ENCODE results near the gene MAMDC4. TPM values are rescaled to one million over a fixed set of nuclear protein-coding genes. Genes with fewer than 3 reads are reported as not detected.
"Not testable (repeated sequence)": the region's sequence is repeated elsewhere in the genome, so short reads cannot be mapped to it uniquely, and the experiment has no call there.

The MAMDC4 gene
- total RNA-seq, 1 donor = 0.81 TPM

DNA sequence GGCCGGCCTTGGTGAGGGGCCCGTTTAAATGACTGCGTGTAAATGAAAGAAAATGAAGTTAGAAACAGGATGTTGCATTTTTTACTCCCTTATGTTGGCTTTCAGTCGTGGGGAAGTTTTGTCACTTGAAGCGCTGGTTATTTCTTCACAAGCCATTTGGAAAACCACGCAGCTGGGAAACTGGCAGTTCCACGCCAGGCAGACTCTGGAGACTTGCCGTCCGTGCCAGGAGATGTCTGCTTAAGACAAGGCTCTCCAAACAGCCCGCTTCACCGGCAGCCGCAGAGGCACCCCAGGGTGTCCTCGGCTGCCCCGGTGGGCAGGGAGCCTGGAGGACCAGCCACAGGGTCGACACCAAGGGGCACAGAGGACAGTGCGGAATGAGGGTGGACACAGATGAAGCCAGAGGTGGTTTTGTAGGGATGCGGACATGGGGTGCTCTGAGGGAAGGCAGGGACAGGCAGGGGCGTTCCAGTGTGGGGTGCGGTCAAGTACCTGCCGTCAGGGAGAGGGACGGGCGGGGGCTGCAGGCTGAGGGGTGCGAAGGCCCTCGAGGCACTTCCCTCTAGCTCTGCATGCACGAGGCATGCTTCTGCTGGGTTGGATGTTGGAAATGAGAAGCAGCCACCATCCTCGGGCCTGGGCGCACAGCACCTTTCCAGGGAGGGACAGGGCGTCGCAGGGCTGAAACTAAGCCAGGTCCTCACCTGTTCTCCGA is 21.0 kb upstream of the MAMDC4 start:
- TF ChIP-seq, protein P1, sequence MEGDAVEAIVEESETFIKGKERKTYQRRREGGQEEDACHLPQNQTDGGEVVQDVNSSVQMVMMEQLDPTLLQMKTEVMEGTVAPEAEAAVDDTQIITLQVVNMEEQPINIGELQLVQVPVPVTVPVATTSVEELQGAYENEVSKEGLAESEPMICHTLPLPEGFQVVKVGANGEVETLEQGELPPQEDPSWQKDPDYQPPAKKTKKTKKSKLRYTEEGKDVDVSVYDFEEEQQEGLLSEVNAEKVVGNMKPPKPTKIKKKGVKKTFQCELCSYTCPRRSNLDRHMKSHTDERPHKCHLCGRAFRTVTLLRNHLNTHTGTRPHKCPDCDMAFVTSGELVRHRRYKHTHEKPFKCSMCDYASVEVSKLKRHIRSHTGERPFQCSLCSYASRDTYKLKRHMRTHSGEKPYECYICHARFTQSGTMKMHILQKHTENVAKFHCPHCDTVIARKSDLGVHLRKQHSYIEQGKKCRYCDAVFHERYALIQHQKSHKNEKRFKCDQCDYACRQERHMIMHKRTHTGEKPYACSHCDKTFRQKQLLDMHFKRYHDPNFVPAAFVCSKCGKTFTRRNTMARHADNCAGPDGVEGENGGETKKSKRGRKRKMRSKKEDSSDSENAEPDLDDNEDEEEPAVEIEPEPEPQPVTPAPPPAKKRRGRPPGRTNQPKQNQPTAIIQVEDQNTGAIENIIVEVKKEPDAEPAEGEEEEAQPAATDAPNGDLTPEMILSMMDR (IDR thresholded peaks at IDR 0.05; ENCODE audit: insufficient read depth, low read length) = no peak

GRCh38 chr9:136831720-136832104 is 20.4 kb upstream of the MAMDC4 start:
- TF ChIP-seq, protein P1 (IDR thresholded peaks at IDR 0.05; ENCODE audit: insufficient read depth, low read length) = no peak
- no peak overlapping the region for H3K4me3 ChIP-seq (ENCODE audit: low read depth, low read length)
- DNase-seq (ENCODE audit: low read depth) = no peak

More for the DNA sequence above, 21.0 kb upstream of the MAMDC4 start:
- no peak overlapping the region for H3K4me3 ChIP-seq (ENCODE audit: low read depth, low read length)
- no peak for DNase-seq (ENCODE audit: low read depth)

DNA sequence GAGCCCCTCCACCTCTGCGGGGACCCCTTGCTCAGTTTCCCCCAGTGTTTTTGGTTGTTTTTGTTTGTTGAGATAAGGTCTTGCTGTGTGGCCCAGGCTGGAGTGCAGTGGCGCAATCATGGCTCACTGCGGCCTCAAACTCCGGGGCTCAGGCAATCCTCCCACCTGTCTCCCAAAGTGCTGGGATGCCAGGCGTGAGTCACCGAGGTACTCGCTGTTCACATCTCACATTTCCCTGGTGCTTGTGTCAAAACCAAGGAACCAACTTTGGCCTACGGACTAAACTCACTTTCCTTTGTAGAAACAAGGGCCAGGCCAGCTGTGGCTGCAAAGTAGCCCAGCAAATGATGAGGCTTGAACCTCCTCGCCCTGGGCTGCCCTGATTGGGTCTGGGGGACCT is 19.6 kb upstream of the MAMDC4 start:
- TF ChIP-seq, protein P1 (IDR thresholded peaks at IDR 0.05; ENCODE audit: insufficient read depth, low read length) = no peak
- DNase-seq (ENCODE audit: low read depth) = no peak
- H3K4me3 ChIP-seq (ENCODE audit: low read depth, low read length) = no peak overlapping the region

- not testable (repeated sequence) for H3K4me3 ChIP-seq (ENCODE audit: low read depth, low read length); DNase-seq (ENCODE audit: low read depth)
Observed at GRCh38 chr9:136833381-136834048, 18.6 kb upstream of the MAMDC4 start.

DNA sequence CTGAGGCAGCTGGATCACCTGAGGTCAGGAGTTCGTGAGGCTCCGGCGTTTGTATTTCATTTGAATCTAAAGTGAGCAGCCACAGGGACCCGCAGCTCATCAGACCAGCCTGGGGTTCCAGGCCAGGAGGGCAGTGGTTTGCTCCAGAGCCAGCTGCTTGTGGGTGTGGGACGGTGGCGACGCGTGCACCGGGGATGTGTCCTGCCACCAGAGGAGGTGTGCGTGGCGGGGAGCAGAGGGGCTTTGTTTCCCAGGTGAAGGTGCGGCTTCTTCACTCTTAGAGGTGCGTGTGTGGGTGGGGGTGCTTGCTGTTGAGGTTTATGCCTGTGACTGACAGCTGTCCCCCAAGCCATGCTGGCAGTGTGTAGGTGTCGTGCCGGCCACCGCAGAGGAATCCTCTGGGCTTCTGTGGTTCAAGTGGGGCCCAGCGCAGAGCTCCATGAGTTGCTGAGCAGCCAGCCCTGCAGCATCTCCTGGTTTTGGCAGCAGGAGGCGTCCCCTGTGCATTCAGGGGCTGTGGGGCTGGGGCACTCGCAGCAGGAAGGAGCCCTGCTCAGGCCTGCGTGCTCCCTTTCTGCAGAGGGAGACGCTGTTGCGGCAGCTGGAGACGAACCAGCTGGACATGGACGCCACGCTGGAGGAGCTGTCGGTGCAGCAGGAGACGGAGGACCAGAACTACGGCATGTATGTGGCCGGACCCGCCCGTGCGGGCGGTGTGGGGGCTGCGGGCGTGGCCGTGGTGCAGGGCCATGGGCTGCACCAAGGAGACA is 16.8 kb upstream of the MAMDC4 start:
- H3K4me3 ChIP-seq (ENCODE audit: low read depth, low read length) = no peak overlapping the region
- no peak for DNase-seq (ENCODE audit: low read depth)
- TF ChIP-seq, protein P1 (IDR thresholded peaks at IDR 0.05; ENCODE audit: insufficient read depth, low read length) = no peak

DNA sequence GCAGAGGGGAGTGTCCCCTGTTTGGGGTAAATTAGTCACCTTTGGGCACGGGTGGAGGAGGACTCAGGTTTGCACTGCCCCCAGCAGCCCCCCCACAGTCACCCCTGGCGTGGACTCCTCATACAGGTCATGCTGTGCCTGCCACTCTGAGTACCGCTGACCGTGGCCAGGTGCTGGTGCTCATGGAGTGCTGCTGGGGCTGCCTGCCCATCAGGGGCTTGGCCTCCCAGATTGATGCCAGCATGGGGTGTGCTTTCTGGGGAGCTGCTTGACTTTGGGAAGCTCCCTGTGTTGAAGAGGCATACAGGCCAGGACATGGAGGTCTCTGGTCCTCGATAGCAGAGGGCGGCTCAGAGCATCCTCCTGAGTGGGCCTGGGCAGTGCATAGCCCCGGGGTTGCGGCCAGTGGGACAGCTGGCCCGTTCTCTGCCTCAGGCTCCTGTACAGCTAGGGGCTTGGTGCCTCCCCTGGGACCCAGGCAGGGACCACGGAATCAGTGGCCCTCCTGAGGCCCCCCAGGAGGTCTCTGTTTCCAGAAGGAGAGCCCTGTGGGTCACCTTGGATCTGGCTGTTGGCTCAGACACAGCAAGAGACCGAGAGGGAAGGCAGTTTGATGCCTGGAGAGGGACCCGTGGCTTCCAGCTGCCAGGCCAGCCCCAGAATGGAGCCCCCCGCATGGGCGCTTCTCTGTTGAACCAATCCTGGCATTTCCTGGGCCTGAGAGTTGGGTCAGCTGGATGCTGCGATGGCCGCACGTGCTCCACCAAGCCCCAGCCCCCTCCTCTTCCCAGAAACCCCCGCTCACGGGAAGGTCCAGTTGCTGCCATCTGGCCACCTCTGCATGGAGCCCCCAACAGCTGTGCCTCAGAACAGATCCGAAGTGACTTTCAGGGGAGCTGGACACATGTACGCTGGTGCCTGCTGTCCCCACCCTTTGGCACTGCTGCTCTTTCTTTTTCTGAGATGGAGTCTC is 15.9 kb upstream of the MAMDC4 start:
- no peak for DNase-seq (ENCODE audit: low read depth)
- H3K4me3 ChIP-seq (ENCODE audit: low read depth, low read length) = no peak overlapping the region
- TF ChIP-seq, protein P1 (IDR thresholded peaks at IDR 0.05; ENCODE audit: insufficient read depth, low read length) = no peak
